Spleen (tissue), 7 donors: ENCODE results near the gene GSTP1.
"Not testable (repeated sequence)": the region's sequence is repeated elsewhere in the genome, so short reads cannot be mapped to it uniquely, and the experiment has no call there.

Experiments used
- CTCF ChIP-seq, 11 experiments: fragments of 200-600 bp in 7 of 11; fragments of 450-650 bp in 4 of 11; sonication (generic) in 4 of 11; IDR thresholded peaks in 8 of 11; conservative IDR thresholded peaks in 3 of 11; 1 replicate in 7 of 11; 2 replicates in 4 of 11; pipeline versions ENCODE4 v1.4.0 to v1.8.0; 2016 to 2021; ENCODE audit warnings: antibody characterized with exemption in 11 of 11, inconsistent platforms in 4 of 11, mild to moderate bottlenecking in 1 of 11
- POLR2A ChIP-seq, 3 donors: fragments of 450-650 bp; IDR thresholded peaks; one replicate each; pipeline ENCODE4 v1.5.1; 2017; ENCODE audit warnings: antibody characterized with exemption in 3 of 3, mild to moderate bottlenecking in 1 of 3
- donor health status: DM: no; HTN: no; CAD: no; lungs with moderate emphysema.
- donor health status: DM: no; HTN: no; CAD: no.
- donor health status: DM: no; HTN: no; CAD: no.

GRCh38 chr11:67619683-67620618 is 36.3 kb downstream of the GSTP1 start:
- not testable (repeated sequence) for TF ChIP-seq CTCF (IDR thresholded peaks at IDR 0.05 in 8 of 11, conservative IDR thresholded peaks at IDR 0.05 in 3 of 11); POLR2A (IDR thresholded peaks at IDR 0.05)
